GM23338 (cell line): Measurements from ENCODE around the gene PLXNC1. TPM values are rescaled to one million over a fixed set of nuclear protein-coding genes. Genes with fewer than 3 reads are reported as not detected.

Source experiments
- ATAC-seq: fragments of 200-7000 bp; cut with Tn5 transposase; 3 replicates; pipeline ENCODE4 v1.9.1; 2020
- DNase-seq: peaks from one replicate; pipeline ENCODE4 v3.0.0-alpha.2; 2015; ENCODE audit warnings: low spot score
- H2AFZ ChIP-seq: fragments of 200-600 bp; sonication (generic); 2 replicates; pipeline ENCODE4 v1.8.0; 2016; ENCODE audit warnings: antibody characterized with exemption, mild to moderate bottlenecking, moderate library complexity
- H3F3A ChIP-seq: fragments of 200-600 bp; sonication (generic); replicated peaks from 2 replicates; pipeline ENCODE4 v1.8.0; 2017; ENCODE audit warnings: antibody characterized with exemption, mixed run types, low read depth
- H3K27ac ChIP-seq: fragments of 200-600 bp; sonication (generic); 2 replicates; pipeline ENCODE4 v1.6.1; 2016; ENCODE audit warnings: low read depth
- H3K27me3 ChIP-seq: fragments of 200-600 bp; sonication (generic); 2 replicates; pipeline ENCODE4 v1.8.0; 2016; ENCODE audit warnings: mild to moderate bottlenecking, mixed run types, moderate library complexity; ENCODE audit not compliant: insufficient read depth
- H3K36me3 ChIP-seq: fragments of 200-600 bp; sonication (generic); 2 replicates; pipeline ENCODE4 v1.8.0; 2016; ENCODE audit warnings: mild to moderate bottlenecking; ENCODE audit not compliant: insufficient read depth
- H3K4me1 ChIP-seq: fragments of 200-600 bp; sonication (generic); 2 replicates; pipeline ENCODE4 v1.8.0; 2016; ENCODE audit warnings: mild to moderate bottlenecking, moderate library complexity; ENCODE audit not compliant: insufficient read depth
- H3K4me2 ChIP-seq: fragments of 200-600 bp; sonication (generic); 2 replicates; pipeline ENCODE4 v1.7.1; 2017; ENCODE audit warnings: mixed run types
- H3K4me3 ChIP-seq: fragments of 200-600 bp; sonication (generic); 2 replicates; pipeline ENCODE4 v1.6.1; 2016; ENCODE audit warnings: mixed run types
- H3K79me2 ChIP-seq: fragments of 200-600 bp; sonication (generic); replicated peaks from 2 replicates; pipeline ENCODE4 v1.8.0; 2017; ENCODE audit warnings: mild to moderate bottlenecking; ENCODE audit not compliant: insufficient read depth
- H3K9me2 ChIP-seq: fragments of 200-600 bp; sonication (generic); 2 replicates; pipeline ENCODE4 v1.8.0; 2017; ENCODE audit not compliant: insufficient read depth
- H4K20me1 ChIP-seq: fragments of 200-600 bp; sonication (generic); replicated peaks from 2 replicates; pipeline ENCODE4 v1.8.0; 2017; ENCODE audit warnings: mild to moderate bottlenecking; ENCODE audit not compliant: insufficient read depth
- H3K27ac Mint-ChIP-seq: 2 replicates; pipeline ENCODE4 v1.8.0; 2020; ENCODE audit warnings: inconsistent platforms, mild to moderate bottlenecking, moderate library complexity, mixed read lengths
- H3K27me3 Mint-ChIP-seq: 3 replicates; pipeline ENCODE4 v1.8.0; 2022; ENCODE audit warnings: low read depth, mild to moderate bottlenecking, moderate library complexity, mixed read lengths, inconsistent platforms; ENCODE audit not compliant: insufficient read depth, poor library complexity
- H3K36me3 Mint-ChIP-seq: 3 replicates; pipeline ENCODE4 v1.8.0; 2021; ENCODE audit warnings: low read depth, mild to moderate bottlenecking, inconsistent platforms, moderate library complexity, mixed read lengths
- H3K4me1 Mint-ChIP-seq: 3 replicates; pipeline ENCODE4 v1.8.0; 2020; ENCODE audit warnings: mild to moderate bottlenecking, inconsistent platforms, mixed read lengths
- H3K4me3 Mint-ChIP-seq: 3 replicates; pipeline ENCODE4 v1.8.0; 2021; ENCODE audit warnings: moderate library complexity, mild to moderate bottlenecking, inconsistent platforms, mixed read lengths
- H3K9me3 Mint-ChIP-seq: 3 replicates; pipeline ENCODE4 v1.8.0; 2020; ENCODE audit warnings: moderate library complexity, mild to moderate bottlenecking, inconsistent platforms, mixed read lengths
- CREB1 ChIP-seq: fragments of 250-450 bp; sonication (Bioruptor Pico); IDR thresholded peaks from 2 replicates; pipeline ENCODE4 v1.5.0; 2020; ENCODE audit warnings: low read depth, mild to moderate bottlenecking, moderate library complexity
- CTCF ChIP-seq, 2 experiments: fragments of 200-600 bp in 1 of 2; sonication (generic) in 1 of 2; conservative IDR thresholded peaks; 2 replicates each; pipeline versions ENCODE4 v1.5.1 to v1.6.1; 2016 to 2017; ENCODE audit warnings: antibody characterized with exemption in 2 of 2, low read depth in 2 of 2, mild to moderate bottlenecking in 2 of 2, moderate library complexity in 1 of 2
- ETS1 ChIP-seq: IDR thresholded peaks from 2 replicates; pipeline ENCODE4 v1.6.1; 2016; ENCODE audit warnings: antibody characterized with exemption
- EZH2 ChIP-seq: fragments of 200-600 bp; sonication (generic); IDR thresholded peaks from one replicate; pipeline ENCODE4 v1.8.0; 2017; ENCODE audit warnings: antibody characterized with exemption, mild to moderate bottlenecking, low read depth; ENCODE audit not compliant: unreplicated experiment
- EZH2phosphoT487 ChIP-seq: fragments of 200-600 bp; sonication (generic); IDR thresholded peaks from one replicate; pipeline ENCODE4 v1.8.1; 2018; ENCODE audit warnings: antibody characterized with exemption; ENCODE audit not compliant: unreplicated experiment
- JUNB ChIP-seq: IDR thresholded peaks from one replicate; pipeline ENCODE4 v1.6.1; 2016; ENCODE audit warnings: antibody characterized with exemption; ENCODE audit not compliant: unreplicated experiment
- NANOG ChIP-seq: IDR thresholded peaks from 2 replicates; pipeline ENCODE4 v1.6.1; 2016; ENCODE audit warnings: antibody characterized with exemption, borderline replicate concordance
- POLR2AphosphoS5 ChIP-seq: IDR thresholded peaks from 2 replicates; pipeline ENCODE4 v1.6.1; 2016; ENCODE audit warnings: antibody characterized with exemption, low read depth
- REST ChIP-seq: IDR thresholded peaks from one replicate; pipeline ENCODE4 v1.6.1; 2018; ENCODE audit warnings: antibody characterized with exemption; ENCODE audit not compliant: unreplicated experiment
- STAT1 ChIP-seq: IDR thresholded peaks from one replicate; pipeline ENCODE4 v1.6.1; 2016; ENCODE audit warnings: antibody characterized with exemption; ENCODE audit not compliant: unreplicated experiment
- ZNF114 ChIP-seq: fragments of 250-450 bp; sonication (Bioruptor Pico); IDR thresholded peaks from 2 replicates; pipeline ENCODE4 v1.5.0; 2020; ENCODE audit warnings: mild to moderate bottlenecking, moderate library complexity
- ZNF331 ChIP-seq: fragments of 250-450 bp; sonication (Bioruptor Pico); IDR thresholded peaks from 2 replicates; pipeline ENCODE4 v1.5.0; 2020; ENCODE audit warnings: low read depth, mild to moderate bottlenecking, moderate library complexity
- ZNF462 ChIP-seq: fragments of 250-450 bp; sonication (Bioruptor Pico); IDR thresholded peaks from 2 replicates; pipeline ENCODE4 v1.5.0; 2020; ENCODE audit warnings: mild to moderate bottlenecking, moderate library complexity
- polyA plus RNA-seq: library from polyadenylated mRNA; unstranded; fragments of >200 nt; fragmentation: Nextera tagmentation; extraction: Ambion mirVana; gene quantifications from 2 replicates; pipeline ENCODE4 v1.2.1, GENCODE V29; 2016
- total RNA-seq: library from RNA; depleted of rRNA; stranded (reverse); fragments of >200 nt; shearing (Covaris generic); gene quantifications from 2 replicates; pipeline ENCODE4 v1.2.3, GENCODE V29; 2014

The PLXNC1 gene
- total and polyA plus RNA-seq, 2 experiments from 2014 or later: 1.9 to 6.5 TPM

- H3K27ac Mint-ChIP-seq: no peak overlapping the region
- Histone ChIP-seq H4K20me1 (no peaks in the 10 kb centered on the region), H3K9me2 (no peaks in the 10 kb centered on the region), H2AFZ (no peak overlapping the region), H3K36me3 (no peaks in the 10 kb centered on the region), H3K4me2 (no peak overlapping the region), H3K27ac (no peak overlapping the region), H3K27me3 (no peaks in the 10 kb centered on the region), H3K4me1 (no peaks in the 10 kb centered on the region), H3K4me3 (no peak overlapping the region), H3K79me2 (no peaks in the 10 kb centered on the region), H3F3A (no peaks in the 10 kb centered on the region)
- H3K27me3 Mint-ChIP-seq: no peaks in the 10 kb centered on the region
- ATAC-seq (no peak), DNase-seq (no peak)
- no peak for TF ChIP-seq EZH2
- TF ChIP-seq POLR2AphosphoS5: no peak
- TF ChIP-seq CTCF (conservative IDR thresholded peaks at IDR 0.05; ENCODE audit: low read depth in 2 of 2): no peak
- no peak for TF ChIP-seq JUNB
- no peak for TF ChIP-seq ZNF462 (CRISPR knock-in tag)
- no peak for TF ChIP-seq ETS1
- no peak for TF ChIP-seq CREB1
- no peak for TF ChIP-seq ZNF331
- no peak for TF ChIP-seq EZH2phosphoT487
- no peak for TF ChIP-seq ZNF114 (CRISPR knock-in tag)
- TF ChIP-seq STAT1: no peak
- TF ChIP-seq REST: no peak
- no peak for TF ChIP-seq NANOG
- no peaks in the 10 kb centered on the region for H3K9me3 Mint-ChIP-seq
- peaks cover 17% of the 10 kb centered on the region for H3K4me1 Mint-ChIP-seq
- no peak overlapping the region for H3K4me3 Mint-ChIP-seq
- H3K36me3 Mint-ChIP-seq: no peaks in the 10 kb centered on the region
These were observed 80.1 kb downstream of the PLXNC1 start for GRCh38 chr12:94228488-94228907.
